GM12878 (cell line): ENCODE measurements around the gene MORN4. TPM values are rescaled to one million over a fixed set of nuclear protein-coding genes. Genes with fewer than 3 reads are reported as not detected.

Experiments
- BACH1 ChIP-seq: fragments of 450-650 bp; IDR thresholded peaks from 2 replicates; pipeline ENCODE4 v1.6.1; 2017; ENCODE audit warnings: mild to moderate bottlenecking, borderline replicate concordance
- BCL11A ChIP-seq: IDR thresholded peaks from 2 replicates; pipeline ENCODE4 v1.6.1; 2011; ENCODE audit warnings: low read depth, low read length
- BCLAF1 ChIP-seq: fragments of 450-650 bp; IDR thresholded peaks from 2 replicates; pipeline ENCODE4 v1.6.1; 2017; ENCODE audit warnings: antibody characterized with exemption, mild to moderate bottlenecking, moderate library complexity
- CHD2 ChIP-seq: IDR thresholded peaks from 2 replicates; pipeline ENCODE4 v1.6.1; 2011; ENCODE audit warnings: low read depth, low read length, improper control_type of control experiment, borderline replicate concordance
- E2F8 ChIP-seq: fragments of 450-650 bp; IDR thresholded peaks from 2 replicates; pipeline ENCODE4 v1.6.1; 2018; ENCODE audit warnings: mild to moderate bottlenecking, low read depth, moderate library complexity; ENCODE audit not compliant: partially characterized antibody
- EGR1 ChIP-seq, 2 experiments: IDR thresholded peaks; 1 replicate in 1 of 2; 2 replicates in 1 of 2; pipeline ENCODE4 v1.6.1; 2011 to 2012; ENCODE audit warnings: low read depth in 2 of 2, low read length in 2 of 2, borderline replicate concordance in 1 of 2, mild to moderate bottlenecking in 1 of 2, moderate library complexity in 1 of 2
- LARP7 ChIP-seq: fragments of 450-650 bp; IDR thresholded peaks from 2 replicates; pipeline ENCODE4 v1.6.1; 2017; ENCODE audit warnings: mild to moderate bottlenecking
- NFXL1 ChIP-seq: fragments of 450-650 bp; IDR thresholded peaks from 2 replicates; pipeline ENCODE4 v1.6.1; 2017; ENCODE audit warnings: antibody characterized with exemption, mild to moderate bottlenecking, borderline replicate concordance
- NKRF ChIP-seq: fragments of 450-650 bp; conservative IDR thresholded peaks from 2 replicates; pipeline ENCODE4 v1.6.1; 2017; ENCODE audit warnings: mild to moderate bottlenecking, moderate library complexity
- POLR2A ChIP-seq: IDR thresholded peaks from 2 replicates; pipeline ENCODE4 v1.6.1; 2011; ENCODE audit warnings: low read depth, mild to moderate bottlenecking, low read length
- POLR2AphosphoS5 ChIP-seq: IDR thresholded peaks from 2 replicates; pipeline ENCODE4 v1.6.1; 2011; ENCODE audit warnings: mild to moderate bottlenecking, low read length, inconsistent platforms
- RAD51 ChIP-seq: fragments of 450-650 bp; IDR thresholded peaks from 2 replicates; pipeline ENCODE4 v1.6.1; 2016; ENCODE audit warnings: moderate library complexity, mild to moderate bottlenecking, inconsistent platforms
- SMARCA5 ChIP-seq: fragments of 450-650 bp; IDR thresholded peaks from 2 replicates; pipeline ENCODE4 v1.6.1; 2017; ENCODE audit warnings: mild to moderate bottlenecking
- SRF ChIP-seq, 2 experiments: IDR thresholded peaks; 2 replicates each; pipeline ENCODE4 v1.6.1; 2011; ENCODE audit warnings: low read depth in 2 of 2, low read length in 2 of 2, mild to moderate bottlenecking in 1 of 2, moderate library complexity in 1 of 2
- ZNF217 ChIP-seq: fragments of 450-650 bp; IDR thresholded peaks from 2 replicates; pipeline ENCODE4 v1.6.1; 2017; ENCODE audit warnings: antibody characterized with exemption, mild to moderate bottlenecking
- ZSCAN29 ChIP-seq: fragments of 450-650 bp; IDR thresholded peaks from 2 replicates; pipeline ENCODE4 v1.6.1; 2017; ENCODE audit warnings: mild to moderate bottlenecking, moderate library complexity
- polyA plus RNA-seq, 11 experiments: library from polyadenylated mRNA; depleted of rRNA in 4 of 11; unstranded in 6 of 11; stranded (reverse) in 5 of 11; fragments of >200 nt; fragmentation: Nextera tagmentation in 4 of 11; fragmentation: Illumina TruSeq in 1 of 11; extraction: Ambion mirVana in 4 of 11; extraction: Trizol in 1 of 11; gene quantifications; 1 replicate in 1 of 11; 2 replicates in 10 of 11; pipeline versions ENCODE4 v1.2.1 to v1.2.3, GENCODE V29; 2011 to 2016; ENCODE audit warnings: inconsistent platforms in 2 of 11, missing spikeins in 2 of 11, low read depth in 1 of 11
- total RNA-seq, 4 experiments: library from RNA; depleted of rRNA in 3 of 4; stranded (reverse); fragments of >200 nt in 3 of 4; fragmentation: Illumina TruSeq in 1 of 4; extraction: Trizol in 1 of 4; gene quantifications; 2 replicates each; pipeline versions ENCODE4 v1.2.1 to v1.2.3, GENCODE V29; 2013 to 2021
- TF ChIP-seq, protein P1 (sequence below): fragments of 450-650 bp; IDR thresholded peaks from 2 replicates; pipeline ENCODE4 v1.6.1; 2016; ENCODE audit warnings: mild to moderate bottlenecking
- TF ChIP-seq, protein P2 (sequence below): fragments of 150-350 bp; IDR thresholded peaks from 2 replicates; pipeline ENCODE4 v1.6.1; 2014; ENCODE audit warnings: mild to moderate bottlenecking, low read depth, low read length

MORN4 gene
- total and polyA plus RNA-seq, 10 of the 15 experiments (the other 5 are each of a cell fraction or from before 2014, with no cell fraction given): 1.3 to 5.5 (median 2.6) TPM

GRCh38 chr10:97640868-97641811 is 7.8 kb upstream of the MORN4 start (continued):
- TF ChIP-seq E2F8: no peak
- peak; percentile 68 to 79; a peak in 3 of 4 replicates for TF ChIP-seq SRF (IDR thresholded peaks at IDR 0.05; ENCODE audit: low read depth in 2 of 2, low read length in 2 of 2)
- TF ChIP-seq NKRF: peak; percentile 93
- TF ChIP-seq RAD51: no peak
- TF ChIP-seq ZNF217: peak; percentile 59; the same call in 1 of the 2 replicates
- peak; percentile 99 for TF ChIP-seq LARP7
- TF ChIP-seq SMARCA5: peak; percentile 84
- peak in 1 of 2 experiments; percentile 77; a peak in 2 of 3 replicates for TF ChIP-seq EGR1 (IDR thresholded peaks at IDR 0.05; ENCODE audit: borderline replicate concordance in 1 of 2, low read depth in 2 of 2, low read length in 2 of 2)
- no peak for TF ChIP-seq CHD2
- TF ChIP-seq POLR2AphosphoS5: no peak
- TF ChIP-seq BCL11A: no peak
- TF ChIP-seq, protein P1, sequence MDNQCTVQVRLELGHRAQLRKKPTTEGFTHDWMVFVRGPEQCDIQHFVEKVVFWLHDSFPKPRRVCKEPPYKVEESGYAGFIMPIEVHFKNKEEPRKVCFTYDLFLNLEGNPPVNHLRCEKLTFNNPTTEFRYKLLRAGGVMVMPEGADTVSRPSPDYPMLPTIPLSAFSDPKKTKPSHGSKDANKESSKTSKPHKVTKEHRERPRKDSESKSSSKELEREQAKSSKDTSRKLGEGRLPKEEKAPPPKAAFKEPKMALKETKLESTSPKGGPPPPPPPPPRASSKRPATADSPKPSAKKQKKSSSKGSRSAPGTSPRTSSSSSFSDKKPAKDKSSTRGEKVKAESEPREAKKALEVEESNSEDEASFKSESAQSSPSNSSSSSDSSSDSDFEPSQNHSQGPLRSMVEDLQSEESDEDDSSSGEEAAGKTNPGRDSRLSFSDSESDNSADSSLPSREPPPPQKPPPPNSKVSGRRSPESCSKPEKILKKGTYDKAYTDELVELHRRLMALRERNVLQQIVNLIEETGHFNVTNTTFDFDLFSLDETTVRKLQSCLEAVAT: no peak
- TF ChIP-seq BACH1: peak; percentile 89; the same call in 1 of the 2 replicates
- peak; percentile 58; the same call in 1 of the 2 replicates for TF ChIP-seq BCLAF1
- 0 out of 2 replicates have a peak, but pooled peaks have one; percentile 10 for TF ChIP-seq POLR2A
- TF ChIP-seq ZSCAN29: 0 out of 2 replicates have a peak, but pooled peaks have one; percentile 27
- TF ChIP-seq, protein P2, sequence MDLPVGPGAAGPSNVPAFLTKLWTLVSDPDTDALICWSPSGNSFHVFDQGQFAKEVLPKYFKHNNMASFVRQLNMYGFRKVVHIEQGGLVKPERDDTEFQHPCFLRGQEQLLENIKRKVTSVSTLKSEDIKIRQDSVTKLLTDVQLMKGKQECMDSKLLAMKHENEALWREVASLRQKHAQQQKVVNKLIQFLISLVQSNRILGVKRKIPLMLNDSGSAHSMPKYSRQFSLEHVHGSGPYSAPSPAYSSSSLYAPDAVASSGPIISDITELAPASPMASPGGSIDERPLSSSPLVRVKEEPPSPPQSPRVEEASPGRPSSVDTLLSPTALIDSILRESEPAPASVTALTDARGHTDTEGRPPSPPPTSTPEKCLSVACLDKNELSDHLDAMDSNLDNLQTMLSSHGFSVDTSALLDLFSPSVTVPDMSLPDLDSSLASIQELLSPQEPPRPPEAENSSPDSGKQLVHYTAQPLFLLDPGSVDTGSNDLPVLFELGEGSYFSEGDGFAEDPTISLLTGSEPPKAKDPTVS: no peak
- TF ChIP-seq NFXL1: 0 out of 2 replicates have a peak, but pooled peaks have one; percentile 44
